NK-92 (cell line): ENCODE measurements around the gene SHC1.

Source experiments
- DNase-seq: peaks from one replicate; lab custom pipeline; 2025; ENCODE audit not compliant: unreplicated experiment; lab: John Stamatoyannopoulos, UW

SHC1 gene

DNA sequence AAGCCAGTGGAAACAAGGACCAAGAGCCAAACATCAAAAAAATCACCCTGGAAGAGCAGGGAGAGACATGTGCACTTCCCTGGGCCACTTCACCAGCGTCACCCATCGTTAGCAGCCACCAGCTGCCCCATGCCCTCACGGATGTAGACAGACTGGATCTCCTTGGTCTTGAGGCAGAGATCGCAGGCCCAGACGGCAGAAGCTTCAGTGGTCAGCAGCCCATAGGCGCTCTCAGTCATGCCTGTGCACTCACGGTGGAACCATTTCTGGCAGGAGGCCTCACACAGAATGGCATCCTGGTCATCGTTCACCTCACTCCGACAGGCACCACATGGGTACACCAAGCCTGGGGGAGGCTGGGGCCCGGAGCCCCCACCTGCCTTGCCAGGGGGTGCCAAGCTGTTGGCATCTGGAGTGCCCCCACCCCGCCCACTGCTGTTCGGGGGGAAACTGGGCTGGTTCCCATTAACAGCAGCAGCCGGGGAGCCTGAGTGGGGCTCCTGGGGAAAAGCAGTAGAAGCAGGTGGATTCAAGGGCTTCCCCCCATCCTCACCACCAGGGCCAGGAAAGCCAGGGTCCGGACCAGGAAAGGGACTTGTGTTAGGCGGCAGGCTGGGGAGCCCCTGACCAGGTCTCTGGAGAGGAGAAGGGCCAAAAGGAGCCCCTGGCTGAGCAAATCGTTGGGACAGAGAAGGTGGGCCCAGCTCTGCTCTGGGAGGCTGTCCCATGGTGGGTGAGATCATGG lies 11.7 kb downstream of the SHC1 start:
- no peak for DNase-seq

DNA sequence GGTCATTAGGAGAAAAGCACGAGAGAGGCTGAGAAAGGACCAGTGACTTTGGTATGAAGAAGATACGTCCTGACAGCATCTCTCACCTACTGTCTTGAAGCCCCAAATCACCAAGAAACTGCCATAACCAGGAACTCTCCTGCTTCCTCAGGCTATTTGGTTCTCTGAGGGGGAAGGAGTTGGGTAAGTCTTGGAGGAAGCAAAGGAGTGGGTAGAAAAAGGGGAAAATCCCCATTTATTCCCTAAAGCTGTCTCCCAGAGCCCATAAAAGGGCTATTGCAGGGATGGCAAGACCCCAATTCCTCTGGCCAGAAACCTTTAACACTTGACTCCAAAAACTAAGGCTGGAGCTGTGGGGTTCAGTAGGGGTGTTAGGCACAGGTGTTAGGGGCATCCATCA lies 12.5 kb downstream of the SHC1 start:
- no peak for DNase-seq

DNA sequence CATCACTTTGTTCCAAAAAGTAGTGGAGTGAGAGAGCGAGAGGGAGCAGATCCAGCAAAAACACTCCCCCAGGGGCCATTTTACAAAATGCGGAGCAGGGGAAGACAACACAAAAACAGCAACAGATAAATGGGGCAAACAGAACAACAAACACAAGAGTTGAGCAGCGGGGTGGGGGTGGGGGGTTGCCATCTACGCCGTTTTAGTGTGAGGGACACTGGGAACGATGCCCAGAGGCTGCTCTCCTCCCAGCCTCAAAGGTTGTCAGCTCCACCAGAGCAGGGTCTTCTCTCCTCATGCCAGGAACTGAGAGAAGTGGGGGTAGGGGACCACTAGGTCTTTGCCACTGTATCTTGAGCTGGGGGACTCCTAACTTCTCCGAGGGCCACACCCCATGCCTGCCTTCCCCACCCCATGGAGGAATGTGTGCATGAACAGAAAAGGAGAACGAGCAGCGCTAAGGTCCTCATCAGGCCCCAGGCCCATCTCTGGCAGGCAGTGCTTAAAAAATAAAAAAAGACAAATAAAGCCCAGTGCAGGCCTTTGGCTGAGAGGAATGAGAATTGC lies 13.4 kb downstream of the SHC1 start:
- DNase-seq = no peak

DNA sequence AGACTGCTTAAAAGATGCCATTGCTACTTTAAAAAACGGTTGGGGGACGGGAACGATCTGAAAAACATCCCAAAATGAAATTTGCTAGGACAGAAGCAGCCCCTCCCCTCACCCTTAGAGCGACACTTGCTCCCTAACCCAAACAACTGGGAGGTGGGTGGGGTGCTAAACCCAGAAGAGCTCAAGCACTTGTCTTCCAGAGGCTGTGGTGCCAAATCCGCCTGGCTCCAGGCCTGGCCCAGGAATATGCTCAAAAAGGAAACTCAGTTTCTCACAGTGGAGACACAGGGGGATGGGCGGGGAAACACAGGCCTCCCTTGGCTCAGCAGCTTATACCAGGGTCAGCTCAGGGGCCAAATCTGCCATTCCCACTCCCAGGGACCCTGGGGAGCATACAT lies 14.0 kb downstream of the SHC1 start:
- no peak for DNase-seq

DNA sequence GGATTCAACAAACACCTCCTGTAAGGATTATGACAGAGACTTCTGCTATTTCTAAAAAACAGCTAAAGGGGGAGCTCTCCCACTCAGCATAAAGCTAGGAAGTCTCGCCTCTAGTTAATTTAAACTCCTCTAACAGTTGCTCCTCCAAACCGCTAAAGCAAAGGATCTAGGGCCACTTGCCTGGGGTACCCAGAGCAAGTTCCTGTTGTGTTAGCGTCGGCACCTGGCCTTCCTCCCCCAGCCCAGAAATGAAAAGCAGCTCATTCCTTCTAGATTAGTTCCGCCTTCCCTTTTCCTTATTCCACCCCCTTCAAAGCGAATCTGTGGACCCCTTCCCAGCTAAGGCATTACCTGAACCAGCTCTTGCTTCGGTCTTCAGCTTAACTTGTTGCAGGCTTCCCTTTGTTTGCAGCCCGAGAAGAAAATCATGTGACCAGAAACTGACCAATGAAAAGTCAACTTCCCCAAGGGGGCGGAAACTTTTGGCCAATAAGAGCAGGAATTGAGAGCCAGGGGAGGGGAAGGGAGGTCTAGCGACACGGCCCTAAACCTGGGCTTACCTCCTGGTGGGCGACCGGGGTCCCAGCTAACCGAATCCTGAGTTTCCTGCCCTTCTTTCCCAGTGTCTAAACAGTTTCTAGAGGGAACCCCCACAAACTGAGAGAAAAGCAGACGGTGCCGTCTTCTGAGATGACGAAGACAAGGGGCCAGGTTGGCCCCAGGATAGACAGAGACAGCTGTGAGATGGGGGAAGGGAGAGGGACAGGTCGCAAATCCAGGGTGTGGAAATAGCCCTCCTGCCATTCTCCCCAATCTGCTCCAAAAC lies 14.6 kb downstream of the SHC1 start, which contains the start of gene PBXIP1:
Gene PBXIP1, minus strand, starts transcription at position 382 of the 826 bp plus-strand sequence. CDS start 2,378 bp downstream, outside the sequence.
- peak; percentile 25 for DNase-seq

DNA sequence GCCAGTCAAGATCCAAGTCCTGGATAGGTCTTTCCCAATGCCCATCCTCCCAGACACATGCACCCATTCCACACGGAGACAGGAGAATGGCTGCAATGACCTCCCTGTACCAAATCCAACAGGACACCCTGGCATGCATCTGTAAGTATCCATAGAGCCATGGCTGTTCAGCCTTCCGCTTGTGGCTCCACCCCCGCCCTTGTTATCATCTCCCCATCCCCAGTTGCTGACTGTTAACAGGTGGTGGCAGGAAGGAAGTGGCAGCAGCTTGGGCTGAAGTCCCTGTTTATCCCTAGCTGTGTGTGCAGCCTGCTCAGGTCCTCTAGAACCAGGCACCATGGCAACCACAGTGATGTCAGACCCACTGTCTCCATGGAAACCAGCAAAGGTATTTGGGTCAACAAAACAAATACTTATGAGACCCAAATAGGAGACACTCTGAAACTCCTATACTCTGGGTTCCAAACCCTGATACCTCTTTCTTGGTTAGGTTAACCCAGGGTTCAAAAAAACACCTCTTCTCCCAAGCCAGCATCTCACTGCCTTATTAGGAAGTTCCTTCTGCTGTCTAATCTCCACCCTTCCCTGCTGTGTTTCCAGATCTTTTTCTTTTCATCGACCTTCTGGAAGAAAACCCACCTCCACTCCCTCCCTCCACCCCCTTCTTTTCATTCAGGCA lies 15.4 kb downstream of the SHC1 start:
- DNase-seq = peak; percentile 72

DNA sequence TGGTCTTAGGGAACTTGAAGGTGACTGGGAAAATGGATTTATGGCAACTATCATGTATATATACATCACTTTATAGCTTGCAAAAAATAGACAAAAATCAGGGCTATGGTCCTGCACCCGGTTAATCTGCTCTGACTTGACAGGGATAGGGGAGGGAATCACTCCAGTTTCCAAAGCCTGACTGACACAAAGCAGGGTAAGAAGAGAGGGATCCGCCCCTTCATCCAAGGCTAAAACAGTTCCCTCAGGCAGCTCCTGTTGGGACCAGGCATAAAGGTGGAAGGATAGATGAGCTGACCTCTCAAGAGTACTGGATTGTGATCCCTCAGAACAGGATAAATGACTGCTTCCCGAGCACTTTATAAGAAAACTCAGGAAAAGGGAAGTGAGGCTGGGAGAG lies 16.0 kb downstream of the SHC1 start:
- no peak for DNase-seq

DNA sequence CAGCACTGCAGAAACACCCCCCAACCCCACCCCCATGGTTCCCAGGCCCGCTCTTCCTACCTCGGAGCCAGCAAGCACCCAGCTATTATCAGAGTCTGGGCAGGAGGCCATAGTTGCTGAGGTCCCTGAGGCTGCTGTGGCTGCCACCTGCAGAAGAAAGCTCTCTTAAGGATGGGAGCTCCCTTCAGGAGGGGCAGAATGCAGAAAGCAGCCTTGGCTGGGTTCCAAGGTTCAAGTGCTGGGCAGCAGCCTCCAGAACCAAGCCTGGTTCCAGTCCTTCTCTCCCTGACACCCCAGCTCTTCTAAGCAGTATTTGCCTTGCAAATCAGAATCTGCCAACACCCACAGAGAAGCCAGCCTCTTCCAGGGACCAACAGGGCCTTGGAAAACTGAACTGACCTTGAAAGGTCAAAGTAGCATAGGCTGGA lies 16.9 kb downstream of the SHC1 start:
- no peak for DNase-seq

DNA sequence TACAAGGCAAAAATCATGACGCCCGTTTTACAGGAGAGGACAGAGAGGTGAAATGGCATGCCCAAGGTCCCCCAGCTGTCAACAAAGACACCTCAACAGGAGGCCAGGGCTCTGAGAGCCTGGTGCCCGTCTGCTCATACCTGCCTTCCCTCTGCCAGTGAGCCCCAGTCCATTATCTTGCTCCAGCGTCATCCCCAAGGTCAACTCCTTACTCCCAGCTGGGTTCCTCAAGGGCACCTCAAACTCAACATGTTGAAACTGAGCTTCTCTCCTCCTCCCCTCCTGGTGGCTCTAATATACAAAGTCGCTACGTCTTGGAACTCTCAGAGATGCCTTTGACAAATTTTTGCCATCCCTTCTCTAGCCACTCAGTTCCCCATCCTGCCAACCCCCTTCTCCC lies 17.9 kb downstream of the SHC1 start:
- DNase-seq = no peak

DNA sequence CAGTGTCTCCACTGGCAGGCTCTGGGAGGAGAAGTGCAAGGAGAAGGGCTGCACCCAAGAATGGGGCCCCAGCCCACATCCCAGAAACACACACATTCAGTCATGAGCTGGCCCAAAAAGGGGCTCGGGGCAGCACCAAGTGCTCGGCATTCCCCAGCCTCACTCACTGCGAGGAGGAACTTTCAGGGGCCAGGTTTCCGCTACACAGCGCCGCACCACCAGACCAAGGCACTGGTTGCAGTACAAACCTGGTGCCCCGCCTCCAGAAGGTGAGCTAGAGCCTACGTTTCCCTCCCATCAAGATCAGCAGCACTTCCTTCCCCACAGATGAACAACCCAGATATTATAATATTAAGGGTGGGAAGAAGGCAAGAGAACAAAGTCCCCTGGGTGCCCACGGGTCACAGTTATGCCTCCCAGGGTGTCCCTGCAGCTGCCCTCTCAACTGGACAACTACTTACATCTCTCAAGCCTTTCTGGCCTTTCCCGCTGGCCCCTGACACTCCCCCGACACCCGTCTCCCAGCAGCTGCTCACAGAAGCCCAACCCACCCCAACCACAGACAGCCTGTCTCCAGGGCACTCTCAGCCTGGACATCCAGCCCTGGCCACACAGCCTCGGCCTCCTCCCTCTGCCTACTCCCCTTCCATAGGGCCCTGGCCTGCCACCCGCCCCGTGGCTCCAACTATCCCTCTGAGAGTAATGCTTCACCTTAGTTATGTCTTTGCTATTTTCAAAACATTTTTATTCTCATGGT lies 18.5 kb downstream of the SHC1 start:
- no peak for DNase-seq

DNA sequence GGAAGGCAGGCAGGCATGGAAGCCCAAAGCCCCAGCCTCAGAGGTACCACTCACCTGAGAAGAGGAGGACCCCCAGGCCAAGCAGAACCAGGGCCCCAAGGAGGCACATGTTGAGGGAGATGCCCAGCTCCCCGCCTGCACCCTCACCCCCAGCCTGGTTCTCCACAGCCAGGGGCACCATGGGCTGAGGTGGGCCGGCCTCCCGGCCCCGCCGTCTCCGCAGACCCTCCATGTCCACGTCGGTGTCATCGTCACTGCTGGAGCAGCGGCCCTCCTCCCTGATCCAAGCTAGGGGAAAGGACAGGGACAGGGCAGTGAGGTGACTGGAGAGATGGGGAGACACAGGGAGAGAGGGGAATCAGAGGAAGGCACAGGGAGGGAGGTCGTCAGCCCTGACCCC lies 22.5 kb downstream of the SHC1 start:
- no peak for DNase-seq

DNA sequence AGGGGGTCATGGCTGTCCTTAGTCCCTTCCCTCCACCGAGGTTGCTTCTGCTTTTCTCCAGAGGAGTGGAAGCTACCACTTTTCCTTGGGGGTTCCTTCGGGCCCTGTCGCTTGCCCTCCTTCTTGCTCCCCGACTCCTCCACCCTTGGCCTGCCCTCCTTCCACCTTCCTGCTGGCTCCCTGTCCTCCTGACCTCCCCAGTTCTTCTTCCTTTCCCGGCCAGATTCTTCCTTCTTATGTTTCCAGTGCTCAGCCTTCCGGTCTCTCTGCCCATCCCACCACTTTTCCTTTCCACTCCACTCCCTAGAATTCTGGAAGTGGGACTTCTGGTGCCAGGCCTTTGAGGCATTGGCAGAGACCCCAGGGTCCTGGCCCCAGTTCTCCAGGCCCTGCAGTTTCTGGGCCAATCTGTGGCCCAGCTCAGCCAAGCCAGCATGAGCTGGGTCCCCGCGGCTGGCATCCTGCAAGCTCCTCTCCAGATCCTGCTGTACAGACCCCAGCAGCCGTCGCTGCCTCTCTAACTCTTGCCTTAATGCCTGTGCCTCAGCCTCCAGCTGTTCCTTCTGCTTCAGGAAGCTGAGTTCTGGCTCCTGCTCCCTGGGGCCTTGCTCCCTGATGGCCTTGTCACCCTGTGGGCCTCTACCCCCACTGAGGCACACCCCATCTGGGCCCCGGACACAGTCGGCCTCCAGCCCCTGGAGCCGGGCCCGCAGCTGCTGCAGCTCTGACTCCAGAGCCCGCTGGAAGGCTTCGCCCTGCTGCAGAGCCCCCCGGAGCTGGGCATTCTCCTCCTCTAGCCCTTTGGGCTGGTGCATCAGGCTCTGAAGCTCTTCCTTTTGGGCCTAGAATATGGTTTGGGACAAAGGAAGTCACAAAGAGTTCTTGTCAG lies 24.3 kb downstream of the SHC1 start:
- no peak for DNase-seq

DNA sequence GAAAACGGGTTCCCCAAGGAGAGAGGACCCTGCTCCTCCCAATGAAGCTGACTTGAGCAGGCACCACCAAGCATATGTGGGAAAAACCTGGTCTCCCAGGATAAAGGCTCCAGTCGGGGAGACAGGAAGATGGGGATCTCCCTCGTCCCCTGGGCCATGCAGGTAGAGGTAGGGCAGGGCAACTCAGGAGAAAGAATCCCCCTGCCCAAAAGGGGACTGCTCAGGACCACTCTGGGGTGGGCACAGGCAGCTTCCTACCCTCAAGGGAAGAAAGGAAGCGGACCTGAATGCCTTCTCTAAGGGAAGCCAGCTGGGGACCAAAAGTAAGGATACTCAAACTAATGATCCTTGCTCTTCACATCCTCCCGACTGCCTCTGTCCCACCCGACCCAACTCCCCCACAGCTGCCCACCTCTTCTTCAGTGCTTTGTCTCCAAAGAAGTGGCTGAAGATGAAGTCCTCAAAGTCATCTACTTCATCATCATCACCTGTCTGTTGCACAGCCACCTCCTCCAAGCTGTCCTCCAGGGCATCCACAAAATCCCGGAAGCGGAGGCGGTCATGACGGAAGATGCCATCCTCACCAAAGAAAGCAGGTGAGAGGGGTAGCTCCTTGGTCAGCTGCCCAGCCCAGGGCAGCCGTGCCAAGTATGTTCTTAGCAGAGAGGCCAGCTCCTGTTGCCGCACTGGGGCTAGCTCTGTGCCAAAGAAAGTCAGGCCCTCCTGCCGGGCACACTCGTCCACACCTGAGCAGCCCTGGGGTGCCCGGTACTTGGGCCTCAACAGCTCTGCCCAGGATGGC lies 25.2 kb downstream of the SHC1 start:
- DNase-seq = no peak

DNA sequence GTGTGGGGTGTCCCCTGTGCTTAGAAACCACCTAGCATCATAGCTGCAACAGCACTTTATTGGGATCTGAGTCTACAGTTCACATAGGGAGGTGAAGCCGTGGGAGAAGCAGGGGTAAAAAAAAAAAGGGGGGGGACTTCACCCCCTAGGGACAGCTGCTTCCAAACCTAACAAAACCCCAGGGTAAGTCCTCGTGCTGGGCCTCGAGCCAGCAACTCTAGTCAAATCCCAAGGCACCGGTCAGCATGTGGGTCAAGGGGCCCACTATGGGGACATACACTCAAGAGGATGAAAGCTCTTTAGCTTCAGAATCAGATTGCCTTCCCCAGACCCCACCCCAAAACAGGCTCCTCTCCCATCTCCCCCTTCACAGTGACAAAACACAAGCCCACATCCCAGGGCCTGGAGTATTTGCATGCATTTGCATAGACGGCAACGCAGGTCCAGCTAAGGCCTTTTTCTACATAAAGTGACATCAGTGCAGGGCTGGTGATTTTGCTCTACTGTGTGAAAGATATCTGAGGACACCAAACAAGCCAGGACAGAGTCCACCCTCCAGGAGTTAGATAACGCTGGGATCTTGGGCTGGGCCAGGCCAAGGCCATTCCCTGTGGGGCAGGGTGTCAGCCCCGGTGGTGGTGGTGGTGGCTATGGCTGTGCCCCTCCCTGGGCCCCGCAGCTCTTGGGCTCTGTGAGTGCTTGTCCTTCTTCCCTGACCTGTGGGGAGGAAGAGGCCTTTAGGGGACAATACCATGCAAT lies 26.0 kb downstream of the SHC1 start:
- DNase-seq = no peak

DNA sequence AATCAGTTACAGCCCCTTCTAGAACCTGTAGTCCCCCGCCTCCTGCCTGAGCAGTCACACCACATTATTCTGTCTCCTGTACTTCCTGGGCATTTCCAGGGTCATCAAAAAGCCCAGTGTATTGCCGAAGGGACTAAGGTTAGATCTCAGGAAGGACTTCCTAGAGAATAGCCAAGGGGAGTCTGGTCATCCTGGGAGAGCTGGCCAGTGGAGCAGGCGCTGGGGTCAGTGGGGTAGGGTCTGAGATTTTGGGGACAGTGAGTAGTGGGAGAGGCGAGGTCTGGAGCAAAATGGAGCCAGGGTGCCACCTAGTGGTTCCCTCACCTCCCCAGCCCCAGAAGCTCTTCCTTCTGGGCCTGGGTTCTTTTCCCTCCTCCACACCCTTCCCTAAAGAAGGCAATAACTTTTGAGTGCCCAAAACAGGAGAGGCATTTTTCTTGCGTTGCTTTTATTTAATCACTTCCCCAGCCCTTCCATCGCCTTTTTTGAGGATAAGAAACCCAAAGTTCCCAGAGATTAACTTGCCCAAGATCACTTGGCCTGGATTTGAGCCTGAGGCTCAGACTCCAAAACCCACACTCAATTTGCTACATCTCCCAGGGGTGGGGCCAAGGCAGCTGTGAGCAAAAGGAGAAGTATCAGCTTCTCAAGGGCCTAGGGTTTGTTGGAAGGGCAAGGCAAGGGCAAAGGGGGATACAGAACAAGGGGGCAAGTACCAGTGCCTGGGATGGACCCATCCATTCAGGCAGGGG lies 26.7 kb downstream of the SHC1 start:
- no peak for DNase-seq

DNA sequence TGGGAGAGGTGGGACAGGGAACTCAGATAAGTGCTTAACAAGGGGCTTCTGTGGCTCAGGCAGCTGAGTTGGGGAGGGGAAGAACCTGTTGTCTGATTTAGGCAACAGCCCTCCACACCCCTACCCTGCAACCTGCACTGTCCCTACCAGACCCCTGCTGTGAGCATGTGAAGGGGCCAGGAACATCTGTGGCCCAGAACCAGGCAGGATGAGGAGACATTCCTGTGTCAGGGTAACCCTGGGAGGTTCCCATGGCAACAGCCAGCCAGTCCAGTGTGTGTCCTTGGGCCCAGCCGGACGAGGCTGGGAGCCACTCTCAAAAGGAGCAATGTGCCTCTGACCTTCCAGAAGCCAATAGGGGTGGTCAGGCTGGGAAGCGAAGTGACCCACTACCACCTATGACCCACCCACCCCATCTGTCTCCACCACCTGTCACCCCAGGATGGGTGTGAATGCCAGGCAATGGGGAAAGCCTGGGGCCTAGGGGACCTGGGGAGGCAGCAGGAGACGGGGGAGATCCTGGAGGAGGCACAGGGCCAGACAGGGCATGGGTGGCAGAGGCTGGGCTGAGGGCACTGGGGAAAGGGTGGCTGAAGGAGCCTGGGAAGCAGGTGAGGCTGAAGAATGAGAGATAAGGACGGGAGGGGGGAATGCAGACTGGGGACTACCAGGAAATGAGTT lies 29.1 kb downstream of the SHC1 start:
- DNase-seq = no peak

DNA sequence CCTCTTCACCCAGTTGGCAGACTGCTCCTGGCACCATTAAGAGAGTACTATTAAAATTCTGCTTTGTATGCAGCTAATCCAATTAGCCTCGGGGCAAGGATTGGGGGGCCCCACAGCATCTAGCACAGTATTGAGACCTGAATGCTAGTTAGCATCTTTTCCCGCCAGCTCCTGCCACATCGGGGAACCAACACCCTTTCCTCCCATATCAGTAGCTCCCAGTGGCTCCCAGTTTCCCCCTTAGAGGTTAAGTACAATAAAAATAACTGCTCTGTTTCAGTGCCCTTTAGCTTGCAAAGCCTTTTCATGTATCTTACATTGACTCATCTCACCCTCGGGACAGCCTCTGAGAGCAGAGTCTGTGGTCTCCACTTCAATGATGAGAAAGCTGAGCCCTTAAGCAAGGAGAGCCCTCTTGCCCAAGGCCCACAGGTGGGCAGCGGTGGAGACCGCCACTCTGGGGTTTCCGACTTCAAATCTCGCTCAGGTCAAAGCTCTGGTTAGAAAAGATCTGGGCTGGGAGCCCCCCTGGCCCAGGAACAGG lies 29.8 kb downstream of the SHC1 start:
- no peak for DNase-seq
